Mesenteric fat pad (tissue), 1 donor: ENCODE results near the gene KRI1. TPM values are rescaled to one million over a fixed set of nuclear protein-coding genes. Genes with fewer than 3 reads are reported as not detected.
"Not testable (repeated sequence)": the region's sequence is repeated elsewhere in the genome, so short reads cannot be mapped to it uniquely, and the experiment has no call there.

ENCODE experiments used
- DNase-seq: peaks from one replicate; pipeline ENCODE4 v3.0.0-alpha.2; 2020; ENCODE audit warnings: low spot score
- total RNA-seq: library from RNA; stranded (reverse); fragmentation: NEBNext Ultra II Directional; extraction: Animal tissue kit (Norgen Biotek cat#: 25700); gene quantifications from one replicate; pipeline ENCODE4 v1.2.1, GENCODE V29; 2021
- donor health status: DM: yes; HTN: yes; CAD: no.

KRI1 gene
- total RNA-seq, 1 donor from 2014 or later = 21.7 TPM

GRCh38 chr19:10577951-10578350 lies 12.1 kb upstream of the KRI1 start:
- no peak for DNase-seq

DNA sequence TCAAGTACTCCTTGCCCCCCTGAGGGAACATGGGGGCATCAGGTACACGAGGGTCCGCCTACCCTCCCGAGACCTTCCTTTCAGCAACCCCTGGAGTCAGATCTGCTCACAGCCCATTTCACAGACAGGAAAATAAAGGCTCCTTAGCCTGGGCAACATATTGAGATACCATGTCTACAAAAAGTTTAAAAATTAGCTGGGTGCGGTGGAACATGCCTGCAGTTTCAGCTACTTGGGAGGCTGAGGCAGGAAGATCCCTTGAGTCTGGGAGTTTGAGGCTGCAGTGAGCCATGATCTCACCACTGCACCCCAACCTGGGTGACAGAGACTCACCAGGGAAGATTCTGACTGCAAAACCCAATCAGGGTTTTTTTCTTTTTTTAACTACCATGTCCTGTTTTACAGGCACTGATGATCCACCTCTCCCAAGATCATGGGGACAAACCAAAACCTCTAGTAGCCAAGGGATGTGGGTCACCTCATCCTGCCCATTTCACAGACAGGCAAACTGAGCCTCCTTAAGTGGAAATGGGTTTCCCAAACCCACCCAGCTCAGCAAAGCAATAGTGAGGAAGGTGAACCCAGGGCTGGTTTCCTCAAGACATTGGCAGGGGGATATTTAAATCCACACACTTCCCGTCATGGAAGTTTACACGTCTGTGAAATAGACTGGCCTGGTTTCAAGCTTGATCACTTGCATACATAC lies 9.4 kb upstream of the KRI1 start:
- no peak for DNase-seq

- no peak for DNase-seq
These were observed 8.7 kb upstream of the KRI1 start for GRCh38 chr19:10574462-10574861.

DNA sequence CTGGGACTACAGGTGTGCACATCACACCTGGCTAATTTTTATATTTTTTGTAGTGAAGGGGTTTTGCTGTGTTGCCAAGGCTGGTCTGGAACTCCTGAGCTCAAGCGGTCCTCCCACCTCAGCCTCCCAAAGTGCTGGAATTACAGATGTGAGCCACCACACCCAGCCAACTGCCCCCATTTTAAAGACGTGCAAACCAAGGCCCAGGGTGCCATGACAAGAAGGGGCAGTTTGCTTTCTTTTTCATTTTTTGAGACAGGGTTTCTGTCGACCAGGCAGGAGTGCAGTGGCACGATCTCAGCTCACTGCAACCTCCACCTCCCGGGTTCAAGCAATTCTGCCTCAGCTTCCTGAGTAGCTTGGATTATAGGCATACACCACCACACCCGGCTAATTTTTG lies 8.0 kb upstream of the KRI1 start:
- DNase-seq = not testable (repeated sequence)

- peak; percentile 100 for DNase-seq
These were observed 3.2 kb upstream of the KRI1 start, which contains the start of gene CDKN2D for GRCh38 chr19:10568826-10569651. CDKN2D (minus strand) TSS chr19:10568979; CDS start chr19:10568653, 326 bp downstream.

- no peak for DNase-seq
These were observed 2.4 kb upstream of the KRI1 start for GRCh38 chr19:10568062-10568825.

- no peak for DNase-seq
These were observed 1.8 kb upstream of the KRI1 start for GRCh38 chr19:10567656-10568055.

- no peak for DNase-seq
These were observed 1.0 kb upstream of the KRI1 start for GRCh38 chr19:10566658-10567410.

- DNase-seq = no peak
These were observed 523 bp upstream of the KRI1 start for GRCh38 chr19:10566408-10566657.

- no peak for DNase-seq
These were observed 713 bp downstream of the KRI1 start for GRCh38 chr19:10565028-10565566.

- no peak for DNase-seq
These were observed 3.2 kb downstream of the KRI1 start for GRCh38 chr19:10562609-10563008.

DNA sequence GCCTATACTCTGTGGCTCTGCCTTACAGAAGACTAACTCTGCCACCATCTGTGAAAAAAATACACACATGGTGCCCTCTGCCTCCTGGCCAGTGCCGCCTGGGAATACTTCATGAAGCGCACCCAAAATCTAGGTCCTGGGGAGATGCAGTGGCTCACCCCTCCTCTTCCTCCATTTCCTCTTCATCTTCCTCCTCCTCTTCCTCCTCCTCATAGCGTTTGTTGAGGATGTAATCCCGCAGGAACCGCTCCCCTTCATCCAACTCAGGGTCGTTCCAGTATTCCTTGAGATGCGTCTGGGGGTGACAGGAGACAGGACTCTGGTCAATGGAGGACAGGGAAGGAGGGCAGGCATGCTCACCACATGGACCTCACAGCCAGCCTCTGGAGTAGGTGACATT lies 5.7 kb downstream of the KRI1 start:
- no peak for DNase-seq

- no peak for DNase-seq
These were observed 8.1 kb downstream of the KRI1 start for GRCh38 chr19:10557603-10558197.

DNA sequence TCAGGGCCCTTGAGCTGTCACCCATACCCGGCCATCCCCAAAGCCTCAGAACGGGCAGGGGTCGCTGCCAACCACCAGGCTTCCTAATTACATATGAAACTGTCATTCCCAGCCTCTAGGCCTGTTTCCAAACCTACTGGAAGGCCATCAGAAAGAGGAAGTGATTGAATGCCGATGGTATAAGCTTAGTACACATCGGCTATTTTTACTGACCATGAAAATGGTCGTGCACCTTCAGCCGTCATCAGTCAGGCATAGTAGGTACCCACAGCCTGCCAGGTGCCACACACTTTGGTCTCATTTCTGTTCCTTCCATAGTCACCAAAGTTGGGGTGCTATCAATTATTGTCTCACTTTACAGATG lies 10.2 kb downstream of the KRI1 start:
- no peak for DNase-seq

DNA sequence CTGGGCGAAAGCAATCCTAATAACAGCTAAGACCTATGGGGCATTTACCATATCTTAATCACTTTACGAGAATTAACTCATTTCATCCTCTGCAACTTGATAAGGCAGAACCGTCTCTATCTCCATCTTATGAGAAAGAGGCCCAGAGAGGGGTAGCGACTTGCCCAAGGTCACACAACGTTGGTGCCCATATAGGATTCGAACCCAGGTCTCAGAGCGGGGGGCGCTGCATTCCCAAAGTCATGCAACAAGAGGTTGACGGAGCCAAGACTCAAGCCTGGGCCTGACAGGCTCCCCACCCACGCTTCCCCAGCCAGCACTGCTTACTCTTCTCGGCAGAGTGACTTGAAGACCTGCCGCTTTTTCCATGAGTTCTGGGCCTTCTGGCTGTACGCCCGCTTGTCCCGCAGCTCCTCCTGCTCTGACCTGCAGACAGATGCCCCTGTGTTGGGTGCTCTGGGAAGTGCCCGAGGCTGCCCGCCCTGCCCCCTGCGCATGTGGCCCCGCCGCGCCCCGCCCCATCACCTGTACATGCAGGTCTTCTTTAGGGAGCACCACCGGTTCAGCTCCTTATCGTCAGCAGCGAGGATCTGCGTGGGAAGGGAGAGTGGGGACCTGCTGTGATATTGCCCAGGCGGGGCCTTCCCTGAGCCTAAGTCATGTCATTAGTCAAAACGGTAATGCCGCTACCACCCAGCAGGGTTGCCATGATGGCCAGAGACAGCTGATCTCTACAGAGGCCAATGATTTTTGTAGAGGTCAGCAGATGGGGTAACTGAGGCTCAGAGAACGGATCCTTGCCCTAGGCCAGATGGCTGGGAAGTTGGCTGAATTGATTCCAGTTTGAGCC lies 10.8 kb downstream of the KRI1 start:
- DNase-seq = no peak

DNA sequence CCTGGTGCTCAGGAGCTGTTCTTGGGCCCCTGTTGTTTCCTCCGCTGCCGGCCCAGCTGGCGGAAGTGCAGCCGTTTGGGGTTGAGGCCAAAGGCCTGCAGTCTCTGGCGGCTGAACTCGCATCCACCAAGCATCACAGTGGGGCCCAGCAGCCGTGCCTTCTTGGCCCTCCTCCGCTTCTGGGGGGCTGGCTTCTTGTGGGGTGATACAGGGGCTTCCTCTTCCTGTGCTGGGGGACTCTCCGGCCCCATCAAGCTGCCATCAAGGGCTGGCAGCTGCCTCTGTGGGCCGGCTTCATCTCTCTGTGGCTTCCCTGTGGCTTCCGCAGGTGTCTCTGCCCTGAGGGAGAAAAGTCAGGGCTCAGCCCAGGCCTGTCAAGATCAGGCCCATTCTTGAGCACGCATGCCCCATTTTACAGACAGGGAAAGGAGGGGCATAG lies 11.8 kb downstream of the KRI1 start:
- DNase-seq = no peak

GRCh38 chr19:10553087-10553667 lies 12.6 kb downstream of the KRI1 start:
- DNase-seq = no peak

- DNase-seq = no peak
These were observed 13.2 kb downstream of the KRI1 start for GRCh38 chr19:10552510-10553053.

DNA sequence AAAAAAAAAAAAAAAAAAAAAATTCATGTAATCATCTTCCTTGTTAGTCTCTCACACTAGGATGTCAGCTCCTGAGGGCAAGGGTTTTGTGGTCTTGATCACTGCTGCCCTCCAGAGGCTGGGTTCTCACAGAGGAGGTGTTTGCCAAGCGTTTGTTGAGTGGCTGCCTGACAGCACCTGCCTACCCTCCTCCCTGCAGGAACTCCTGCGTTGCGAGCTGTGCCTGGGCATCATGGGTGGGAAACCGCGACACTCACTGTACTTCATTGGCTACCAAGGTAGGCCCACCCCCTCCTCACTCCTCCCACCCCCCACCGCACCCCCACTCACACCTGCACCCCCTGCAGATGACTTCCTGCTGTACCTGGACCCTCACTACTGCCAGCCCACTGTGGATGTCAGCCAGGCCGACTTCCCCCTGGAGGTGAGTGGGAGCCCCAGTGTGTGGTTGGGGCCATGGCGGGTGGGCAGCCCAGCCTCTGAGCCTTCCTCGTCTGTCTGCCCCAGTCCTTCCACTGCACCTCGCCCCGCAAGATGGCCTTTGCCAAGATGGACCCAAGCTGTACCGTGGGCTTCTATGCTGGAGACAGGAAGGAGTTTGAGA lies 14.0 kb downstream of the KRI1 start:
- DNase-seq = no peak
